ENCODE results near the gene TEKT1. TPM values are rescaled to one million over a fixed set of nuclear protein-coding genes. Genes with fewer than 3 reads are reported as not detected.
"Not testable (repeated sequence)": the region's sequence is repeated elsewhere in the genome, so short reads cannot be mapped to it uniquely, and the experiment has no call there.

Gene TEKT1
- not detected in 2 replicates for total RNA-seq (2014; rRNA removed; shearing (Covaris generic))

- DNase-seq (ENCODE audit: low read depth): peak; percentile 78
These were observed at the start of gene TEKT1 for GRCh38 chr17:6831661-6832263. Gene TEKT1, minus strand, starts transcription at chr17:6831729. Its CDS starts 1,353 bp downstream, at chr17:6830376.

DNA sequence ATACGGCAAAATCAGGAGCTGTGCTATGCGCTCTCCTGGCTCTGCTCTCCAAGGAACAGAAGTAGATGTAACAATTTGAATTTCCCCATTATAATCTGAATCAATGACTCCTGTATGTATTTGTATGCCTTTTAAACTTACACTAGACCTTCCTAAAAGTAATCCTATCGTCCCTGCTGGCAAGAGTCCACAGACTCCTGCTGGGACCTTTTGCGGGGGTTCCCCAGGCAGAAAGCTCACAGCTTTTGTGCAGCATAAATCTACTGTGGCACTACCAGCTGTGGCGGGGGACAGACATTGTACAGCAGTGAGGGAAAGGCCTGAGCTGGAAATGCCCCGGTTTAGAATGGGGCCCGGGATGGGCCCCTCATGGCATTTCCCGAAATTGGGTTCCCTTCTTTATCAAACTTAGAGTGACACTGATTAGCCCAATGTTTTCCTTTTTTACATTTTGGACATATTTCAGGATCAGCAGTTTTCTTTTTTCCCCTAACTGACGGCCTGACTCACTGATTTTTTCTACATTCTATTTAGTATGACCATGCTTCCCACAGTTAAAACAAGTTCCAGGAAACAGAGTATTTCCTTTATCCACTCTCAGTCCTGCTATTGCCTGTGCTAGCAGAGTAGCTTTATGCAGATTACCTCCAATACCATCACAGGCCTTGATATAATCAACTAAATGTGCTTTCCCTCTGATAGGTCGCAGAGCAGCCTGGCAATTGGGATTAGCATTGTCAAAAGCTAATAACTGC, 47.9 kb upstream of the TEKT1 start:
- not testable (repeated sequence) for DNase-seq (ENCODE audit: low read depth)

DNA sequence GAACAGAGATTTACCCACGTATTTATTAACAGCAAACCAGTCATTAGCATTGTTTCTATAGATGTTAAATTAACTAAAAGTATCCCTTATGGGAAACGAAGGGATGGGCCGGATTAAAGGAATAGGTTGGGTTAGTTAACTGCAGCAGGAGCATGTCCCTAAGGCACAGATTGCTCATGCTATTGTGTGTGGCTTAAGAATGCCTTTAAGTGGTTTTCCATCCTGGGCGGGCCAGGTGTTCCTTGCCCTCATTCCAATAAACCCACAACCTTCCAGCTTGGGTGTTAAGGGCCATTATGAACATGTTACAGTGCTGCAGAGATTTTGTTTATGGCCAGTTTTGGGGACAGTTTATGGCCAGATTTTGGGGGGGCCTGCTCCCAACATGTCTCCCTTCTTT, 43.7 kb upstream of the TEKT1 start:
- not testable (repeated sequence) for DNase-seq (ENCODE audit: low read depth)

- no peak for DNase-seq (ENCODE audit: low read depth)
These were observed 41.4 kb upstream of the TEKT1 start for GRCh38 chr17:6872936-6873335.

GRCh38 chr17:6870841-6871240, 39.3 kb upstream of the TEKT1 start:
- DNase-seq (ENCODE audit: low read depth): peak; percentile 4

- peak; percentile 70 for DNase-seq (ENCODE audit: low read depth)
These were observed 37.1 kb upstream of the TEKT1 start for GRCh38 chr17:6868582-6868981.

- DNase-seq (ENCODE audit: low read depth): no peak
These were observed 36.3 kb upstream of the TEKT1 start for GRCh38 chr17:6867849-6868248.

GRCh38 chr17:6862825-6863224, 31.3 kb upstream of the TEKT1 start:
- DNase-seq (ENCODE audit: low read depth): no peak

- DNase-seq (ENCODE audit: low read depth): no peak
These were observed 30.6 kb upstream of the TEKT1 start for GRCh38 chr17:6862122-6862521.

DNA sequence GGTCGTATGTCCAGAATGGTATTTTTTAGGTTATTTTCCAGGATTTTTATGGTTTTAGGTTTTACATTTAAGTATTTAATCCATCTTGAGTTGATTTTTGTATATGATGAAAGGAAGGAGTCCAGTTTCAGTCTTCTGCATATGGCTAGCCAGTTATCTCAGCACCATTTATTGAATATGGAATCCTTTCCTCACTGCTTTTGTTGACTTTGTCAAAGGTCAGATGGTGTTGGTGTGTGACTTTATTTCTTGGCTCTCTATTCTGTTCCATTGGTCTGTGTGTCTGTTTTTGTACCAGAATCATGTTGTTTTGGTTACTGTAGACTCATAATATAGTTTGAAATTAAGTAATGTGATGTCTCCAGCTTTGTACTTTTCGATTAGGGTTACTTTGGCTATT, 26.4 kb upstream of the TEKT1 start:
- DNase-seq (ENCODE audit: low read depth): no peak

- DNase-seq (ENCODE audit: low read depth): no peak
These were observed 25.8 kb upstream of the TEKT1 start for GRCh38 chr17:6857336-6857735.

GRCh38 chr17:6856051-6856450, 24.5 kb upstream of the TEKT1 start:
- no peak for DNase-seq (ENCODE audit: low read depth)

GRCh38 chr17:6853764-6854442, 22.4 kb upstream of the TEKT1 start:
- DNase-seq (ENCODE audit: low read depth): peak; percentile 10

DNA sequence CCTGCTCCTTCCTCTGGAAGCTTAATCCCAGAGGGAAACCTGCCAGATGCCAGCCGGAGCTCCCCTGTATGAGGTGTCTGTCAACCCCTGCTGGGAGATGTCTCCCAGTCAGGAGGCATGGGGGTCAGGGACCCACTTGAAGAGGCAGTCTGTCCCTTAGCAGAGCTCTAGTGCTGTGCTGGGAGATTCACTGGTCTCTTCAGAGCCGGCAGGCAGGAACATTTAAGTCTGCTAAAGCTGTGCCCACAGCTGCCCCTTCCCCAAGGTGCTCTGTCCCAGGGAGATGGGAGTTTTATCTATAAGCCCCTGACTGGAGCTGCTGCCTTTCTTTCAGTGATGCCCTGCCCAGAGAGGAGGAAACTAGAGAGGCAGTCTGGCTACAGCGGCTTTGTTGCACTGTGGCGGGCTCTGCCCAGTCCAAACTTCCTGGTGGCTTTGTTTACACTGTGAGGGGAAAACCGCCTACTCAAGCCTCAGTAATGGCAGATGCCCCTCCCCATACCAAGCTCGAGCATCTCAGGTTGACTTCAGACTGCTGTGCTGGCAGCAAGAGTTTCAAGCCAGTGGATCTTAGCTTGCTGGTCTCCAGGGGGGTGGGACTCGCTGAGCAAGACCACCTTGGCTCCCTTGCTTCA, 17.1 kb upstream of the TEKT1 start:
- peak; percentile 12 for DNase-seq (ENCODE audit: low read depth)

GRCh38 chr17:6846138-6846537, 14.6 kb upstream of the TEKT1 start:
- not testable (repeated sequence) for DNase-seq (ENCODE audit: low read depth)

DNA sequence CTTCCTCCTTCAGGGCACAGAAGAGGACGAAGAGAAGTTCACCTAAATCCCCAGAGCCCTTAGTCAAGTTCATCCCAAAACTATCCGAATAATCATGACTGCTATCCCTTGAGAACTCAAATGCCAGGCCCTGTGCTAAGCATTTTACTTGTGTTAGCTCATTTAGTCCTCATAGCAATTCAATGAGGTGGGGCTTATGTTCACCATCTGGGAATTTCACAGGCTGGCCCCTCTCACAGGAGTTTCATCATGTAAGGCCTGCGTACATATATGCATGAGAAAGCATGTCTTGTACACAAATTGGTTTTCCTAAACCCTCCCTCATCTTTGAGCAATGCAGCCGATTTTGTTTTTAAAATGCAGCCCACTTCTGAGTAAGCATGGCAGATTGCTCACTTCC, 12.9 kb upstream of the TEKT1 start:
- DNase-seq (ENCODE audit: low read depth): not testable (repeated sequence)

- DNase-seq (ENCODE audit: low read depth): peak; percentile 57
These were observed 11.8 kb upstream of the TEKT1 start for GRCh38 chr17:6843241-6843880.

DNA sequence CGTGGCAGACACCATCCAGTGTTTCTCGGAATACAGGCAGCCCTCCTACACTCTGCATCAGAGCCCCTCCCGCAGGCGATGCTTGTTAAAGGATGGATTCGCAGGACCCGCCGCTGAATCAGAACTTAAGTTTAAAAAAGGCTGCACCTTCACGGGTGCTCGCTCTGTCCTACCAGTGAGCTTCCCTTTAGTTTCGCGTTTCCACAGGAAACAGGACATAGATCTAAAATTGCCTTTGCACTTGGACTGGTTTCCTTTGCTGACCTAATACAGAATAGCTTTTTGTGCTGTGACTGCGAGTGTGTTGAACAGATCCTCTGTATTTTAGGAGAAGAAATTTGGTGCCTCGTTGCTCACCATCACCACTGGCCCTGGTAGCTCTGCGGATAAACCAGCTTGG, 10.2 kb upstream of the TEKT1 start:
- DNase-seq (ENCODE audit: low read depth): not testable (repeated sequence)

- no peak for DNase-seq (ENCODE audit: low read depth)
These were observed 1.0 kb downstream of the TEKT1 start for GRCh38 chr17:6830383-6830986.

DNA sequence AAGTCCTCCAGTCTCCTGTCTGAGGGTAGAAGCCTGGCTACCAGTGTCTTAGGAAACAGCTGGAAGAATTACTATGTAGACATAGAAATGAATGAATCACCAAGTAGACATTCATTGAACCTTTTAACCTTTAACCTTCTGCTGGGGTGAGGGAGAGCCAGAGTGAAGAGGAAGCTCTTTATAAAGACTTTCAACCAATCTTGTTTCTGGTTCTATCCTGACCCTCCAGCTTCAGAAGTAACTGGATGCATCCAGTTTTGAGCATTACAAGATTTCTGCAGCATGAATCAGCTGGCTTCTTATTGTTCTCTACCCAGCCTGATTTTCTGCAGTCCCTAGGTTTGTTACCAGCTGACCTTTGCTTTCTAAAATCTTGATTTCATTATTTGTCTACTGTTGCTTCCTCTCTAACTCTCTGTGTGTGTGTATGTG, 8.5 kb downstream of the TEKT1 start:
- DNase-seq (ENCODE audit: low read depth): peak; percentile 78

DNA sequence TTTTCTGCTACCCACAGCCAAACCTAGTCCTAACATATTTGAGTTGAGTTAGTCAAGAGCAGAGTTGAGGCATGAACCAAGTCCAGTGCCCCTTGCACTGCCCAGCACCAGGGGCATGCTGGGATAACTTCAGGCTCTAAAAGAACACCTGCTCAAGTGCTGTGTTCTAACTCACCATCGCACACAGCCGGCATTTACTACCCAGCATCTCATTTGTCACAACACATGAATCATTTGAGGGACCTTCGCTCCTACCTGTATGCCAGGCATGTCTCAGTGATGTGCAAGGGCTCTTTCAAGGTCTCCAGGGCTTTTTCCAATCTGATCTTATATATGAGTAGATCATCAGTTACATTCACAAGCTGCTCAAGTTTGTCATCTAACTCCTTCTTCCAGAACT, 12.6 kb downstream of the TEKT1 start:
- DNase-seq (ENCODE audit: low read depth): no peak

Measured in M059J (cell line).